NCI-H2196 treated with DMSO at 0.1 percent for 48 hours (cell line): ENCODE results near the gene ABAT.
"Not testable (repeated sequence)": the region's sequence is repeated elsewhere in the genome, so short reads cannot be mapped to it uniquely, and the experiment has no call there.

Experiments
- DNase-seq: peaks from one replicate; lab custom pipeline; 2025; ENCODE audit not compliant: unreplicated experiment; lab: John Stamatoyannopoulos, UW

Gene ABAT

DNA sequence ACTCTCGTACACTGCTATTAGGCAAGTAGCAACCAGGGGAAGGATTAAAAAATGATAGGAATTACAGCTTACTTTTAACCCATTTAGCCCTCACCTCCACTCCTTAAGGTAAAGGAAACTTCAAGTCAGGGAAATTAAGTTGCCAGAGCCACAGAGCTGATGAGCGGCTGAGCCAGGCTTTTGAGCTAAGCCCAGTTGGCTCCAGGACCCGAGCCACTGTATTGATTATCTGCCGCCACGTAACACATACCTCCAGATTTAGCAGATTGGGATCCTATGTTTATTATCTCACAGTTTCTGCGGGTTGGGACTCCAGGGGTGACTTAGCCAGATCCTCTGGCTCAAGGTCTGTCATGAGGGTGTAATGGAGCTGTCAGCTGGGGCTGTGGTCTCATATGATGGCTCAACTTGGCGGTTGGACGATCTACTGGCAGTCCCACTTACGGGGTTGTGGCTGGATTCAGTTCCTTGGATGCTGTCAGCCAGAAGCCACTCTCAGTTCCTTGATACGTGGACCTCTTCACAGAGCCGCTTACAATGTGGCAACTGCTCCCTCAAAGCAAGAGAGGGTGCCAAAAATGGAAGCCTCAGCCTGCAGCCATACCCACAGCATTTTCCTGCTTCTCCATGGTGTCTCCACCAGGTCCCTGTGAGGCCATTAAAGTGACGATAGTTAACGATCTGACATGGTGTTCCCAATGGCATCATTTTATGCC is 65.7 kb downstream of the ABAT start:
- no peak for DNase-seq

GRCh38 chr16:8740775-8741355 is 66.4 kb downstream of the ABAT start:
- DNase-seq, result no peak

DNA sequence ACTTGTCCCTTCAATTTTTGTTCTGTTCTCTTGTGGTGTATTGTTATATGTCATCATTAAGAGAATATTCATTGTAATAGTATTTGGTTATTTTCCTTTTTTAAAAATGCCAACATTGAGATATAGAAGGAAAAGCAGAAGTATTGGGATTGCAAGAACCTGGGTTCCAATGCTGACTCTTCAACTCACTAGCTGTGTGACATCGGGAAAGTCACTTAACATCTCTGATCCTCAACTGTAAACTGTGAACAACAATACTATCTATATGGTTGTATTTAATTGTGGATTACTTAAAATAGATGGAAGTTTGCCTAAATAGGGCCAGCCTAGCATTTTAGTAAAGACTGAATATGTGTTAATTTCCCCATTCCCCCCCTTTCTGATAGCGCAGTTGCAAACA is 67.2 kb downstream of the ABAT start:
- no peak for DNase-seq

GRCh38 chr16:8742068-8742467 is 67.7 kb downstream of the ABAT start:
- DNase-seq, result no peak

DNA sequence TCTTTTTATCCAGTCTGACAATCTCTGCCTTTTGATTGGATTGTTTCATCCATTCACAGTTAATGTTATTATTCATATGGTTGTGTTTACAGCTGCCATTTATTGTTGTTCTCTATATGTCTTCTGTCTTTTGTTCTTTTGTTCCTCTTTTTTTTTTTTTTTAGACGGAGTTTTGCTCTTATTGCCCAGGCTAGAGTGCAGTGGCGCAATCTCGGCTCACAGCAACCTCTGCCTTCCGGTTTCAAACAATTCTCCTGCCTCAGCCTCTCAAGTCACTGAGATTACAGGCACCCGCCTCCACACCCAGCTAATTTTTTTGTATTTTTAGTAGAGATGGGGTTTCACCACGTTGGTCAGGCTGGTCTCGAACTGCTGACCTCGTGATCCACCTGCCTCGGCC is 74.5 kb downstream of the ABAT start:
- not testable (repeated sequence) for DNase-seq

GRCh38 chr16:8751481-8752311 is 77.3 kb downstream of the ABAT start:
- DNase-seq, result no peak

DNA sequence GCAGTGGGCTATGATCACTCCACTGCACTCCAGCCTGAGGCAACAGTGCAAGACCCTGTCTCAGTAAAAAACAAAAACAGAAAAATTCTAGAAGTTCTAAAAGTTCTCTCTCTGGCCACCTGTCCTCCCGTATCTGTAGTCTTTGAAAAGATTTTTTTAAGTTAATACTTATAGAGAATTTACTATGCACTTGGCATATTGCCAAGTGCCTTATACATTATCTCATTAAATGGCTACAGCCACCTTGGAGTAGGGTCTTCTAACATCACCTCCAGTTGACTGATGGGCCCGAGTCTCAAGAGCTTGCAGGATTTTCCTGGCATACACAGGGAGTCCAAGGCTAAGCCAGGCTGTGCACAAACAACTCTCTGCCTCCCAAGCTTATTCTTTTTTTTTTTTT is 78.3 kb downstream of the ABAT start:
- no peak for DNase-seq

DNA sequence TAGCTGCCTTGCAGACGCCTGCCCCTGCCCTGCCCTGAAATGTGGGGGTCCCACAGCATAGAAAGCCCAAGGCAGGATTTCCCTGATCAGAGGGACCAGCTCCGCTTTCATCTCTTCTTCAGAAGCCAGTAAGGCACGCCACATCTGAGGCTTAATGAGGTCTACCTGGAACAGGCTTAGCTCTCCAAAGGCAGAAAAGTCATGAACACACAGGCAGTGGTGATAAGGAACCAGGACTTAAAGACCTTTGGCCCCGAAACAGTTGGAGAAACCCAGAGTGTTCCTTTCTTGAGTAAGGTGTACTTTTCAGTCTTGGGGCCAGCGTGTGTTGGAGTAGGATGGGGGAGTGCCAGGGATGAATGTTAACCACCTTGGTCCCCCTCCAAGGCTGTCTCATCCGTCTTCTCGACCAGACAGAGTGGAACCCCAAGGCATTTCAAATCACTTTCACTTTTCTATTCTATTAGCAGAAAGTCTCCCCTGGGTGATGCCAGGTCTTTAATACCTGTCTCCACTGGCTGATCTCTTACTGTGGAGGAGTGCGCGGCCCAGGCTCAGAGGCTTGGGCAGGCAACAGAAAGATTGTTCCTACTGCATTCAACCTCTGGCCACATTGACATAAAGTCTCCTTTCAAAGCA is 79.1 kb downstream of the ABAT start:
- no peak for DNase-seq

GRCh38 chr16:8756755-8757154 is 82.3 kb downstream of the ABAT start:
- no peak for DNase-seq

- DNase-seq, result no peak
These were observed 83.6 kb downstream of the ABAT start for GRCh38 chr16:8758022-8758421.

- DNase-seq, result no peak
These were observed 85.6 kb downstream of the ABAT start for GRCh38 chr16:8760021-8760420.

GRCh38 chr16:8761078-8761477 is 86.7 kb downstream of the ABAT start:
- no peak for DNase-seq

GRCh38 chr16:8762254-8762653 is 87.8 kb downstream of the ABAT start:
- DNase-seq, result no peak

DNA sequence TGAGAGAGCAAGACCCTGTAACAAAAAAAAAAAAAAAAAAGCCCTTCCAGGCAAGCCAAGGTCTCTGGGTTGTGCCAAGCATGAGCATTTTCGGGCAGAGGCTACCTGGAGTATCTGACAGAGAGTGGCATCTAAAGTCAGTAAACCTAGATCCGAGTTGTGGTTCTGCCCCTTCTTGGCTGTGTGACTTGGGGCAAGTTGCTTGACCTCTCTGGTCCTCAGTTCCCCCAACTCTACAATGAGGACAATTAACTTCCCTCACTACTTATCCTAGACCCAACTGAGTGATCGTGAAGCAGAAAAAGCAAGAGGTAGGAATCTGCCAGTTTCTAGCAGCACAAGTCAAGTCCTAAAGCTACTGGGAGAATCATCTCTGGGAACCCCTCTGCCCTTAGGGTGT is 88.7 kb downstream of the ABAT start:
- no peak for DNase-seq

- DNase-seq, result no peak
These were observed 89.5 kb downstream of the ABAT start for GRCh38 chr16:8763899-8764298.

GRCh38 chr16:8764525-8765250 is 90.3 kb downstream of the ABAT start:
- DNase-seq, result no peak

GRCh38 chr16:8767176-8767575 is 92.8 kb downstream of the ABAT start:
- no peak for DNase-seq

- DNase-seq, result no peak
These were observed 93.9 kb downstream of the ABAT start for GRCh38 chr16:8768283-8768682.

- no peak for DNase-seq
These were observed 94.3 kb downstream of the ABAT start for GRCh38 chr16:8768692-8769091.

DNA sequence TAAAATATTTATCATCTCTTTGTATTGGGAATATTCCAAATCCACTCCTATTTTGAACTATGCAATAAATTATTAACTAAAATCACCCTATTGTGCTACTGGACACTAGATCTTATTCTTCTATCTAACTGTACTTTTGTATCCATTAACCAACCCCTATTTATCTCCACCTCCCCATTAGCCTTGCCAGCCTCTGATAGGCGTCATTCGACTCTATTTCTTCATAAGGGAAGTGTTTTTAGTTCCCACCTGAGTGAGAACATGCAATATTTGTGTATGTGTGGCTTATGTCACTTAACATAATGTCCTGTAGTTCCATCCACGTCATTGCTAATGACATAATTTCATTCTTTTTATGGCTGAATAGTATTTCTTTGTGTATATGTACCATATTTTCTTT is 99.1 kb downstream of the ABAT start:
- DNase-seq, result no peak

DNA sequence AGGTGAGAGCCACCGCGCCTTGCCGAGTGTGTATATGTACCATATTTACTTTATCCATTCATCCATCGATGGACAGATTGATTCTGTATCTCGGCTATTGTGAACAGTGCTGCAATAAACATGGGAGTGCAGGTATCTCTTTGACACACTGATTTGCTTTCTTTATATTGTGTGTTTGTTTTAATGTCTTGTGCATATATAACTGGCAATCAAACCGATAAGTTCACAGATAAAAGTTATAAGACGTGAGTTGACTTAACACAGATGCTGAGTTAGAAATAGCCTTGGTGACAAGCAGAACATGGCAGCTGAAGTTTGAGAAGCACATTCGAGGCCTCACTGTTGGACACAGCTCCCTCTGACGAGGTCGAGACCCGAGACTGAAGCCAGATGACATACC is 99.8 kb downstream of the ABAT start:
- DNase-seq, result no peak
